Activated CD8-positive, alpha-beta T cell treated with anti-CD3 and anti-CD28 coated beads for 36 hours (primary cell): ENCODE data around the gene LARGE1. TPM values are rescaled to one million over a fixed set of nuclear protein-coding genes. Genes with fewer than 3 reads are reported as not detected.

ENCODE experiments used
- ATAC-seq: fragments of 200-7000 bp; cut with Tn5 transposase; one replicate; pipeline ENCODE4 v1.10.0; 2021; ENCODE audit warnings: mild to moderate bottlenecking, moderate library complexity
- CTCF ChIA-PET: fragments of 350-600 bp; sonication (Branson Sonifier 250); formaldehyde crosslinking; loops from one replicate; lab custom pipeline; 2021; ENCODE audit warnings: antibody characterized with exemption; lab: Charles Lee
- POLR2A ChIA-PET: fragments of 350-600 bp; sonication (Branson Sonifier 250); formaldehyde crosslinking; loops from one replicate; lab custom pipeline; 2021; ENCODE audit warnings: antibody characterized with exemption; lab: Charles Lee
- DNase-seq: peaks from one replicate; pipeline ENCODE4 v3.0.0-alpha.2; 2020
- H3K27ac Mint-ChIP-seq: one replicate; pipeline ENCODE4 v1.8.0; 2021; ENCODE audit warnings: mild to moderate bottlenecking, mixed read lengths
- H3K27me3 Mint-ChIP-seq: one replicate; pipeline ENCODE4 v1.8.0; 2021; ENCODE audit warnings: mixed read lengths
- H3K36me3 Mint-ChIP-seq: one replicate; pipeline ENCODE4 v1.8.0; 2021; ENCODE audit warnings: low read depth, mixed read lengths
- H3K4me1 Mint-ChIP-seq: one replicate; pipeline ENCODE4 v1.8.0; 2021; ENCODE audit warnings: low read depth, mixed read lengths
- H3K4me3 Mint-ChIP-seq: one replicate; pipeline ENCODE4 v1.8.0; 2021; ENCODE audit warnings: mild to moderate bottlenecking, moderate library complexity, mixed read lengths
- H3K9me3 Mint-ChIP-seq: one replicate; pipeline ENCODE4 v1.8.0; 2021; ENCODE audit warnings: mixed read lengths
- intact Hi-C: fragments of 100-400 bp; cut with micrococcal nuclease; formaldehyde crosslinking; loops from one replicate; pipeline ENCODE4 v1.10.0; 2022
- total RNA-seq, 2 experiments: library from RNA; stranded (reverse); gene quantifications; one replicate each; pipeline ENCODE4 v1.2.3, GENCODE V29; 2021
- TF ChIP-seq, protein P1 (sequence below): fragments of 200-600 bp; IDR thresholded peaks from one replicate; pipeline ENCODE4 v1.8.0; 2022; ENCODE audit warnings: antibody characterized with exemption, mild to moderate bottlenecking

Gene LARGE1
- total RNA-seq, 2 experiments from 2014 or later, result 0.31 to 0.32 TPM

DNA sequence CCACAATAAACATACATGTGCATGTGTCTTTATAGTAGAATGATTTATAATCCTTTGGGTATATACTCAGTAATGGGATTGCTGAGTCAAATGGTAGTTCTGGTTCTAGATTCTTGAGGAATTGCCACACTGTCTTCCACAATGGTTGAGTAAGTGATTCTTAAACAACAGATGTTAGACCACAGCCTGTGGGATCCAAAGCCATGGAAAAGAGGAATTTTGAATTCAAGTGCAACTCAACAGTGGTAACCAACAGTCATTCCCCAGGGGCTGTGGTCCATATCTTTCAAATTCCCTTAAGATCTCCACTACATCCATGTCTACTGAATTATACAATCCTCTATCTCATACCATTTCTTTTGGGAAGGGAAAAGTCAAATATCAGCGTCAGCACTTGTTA is 321.5 kb downstream of the LARGE1 start:
- Mint-ChIP-seq H3K4me3 (no peak overlapping the region), H3K9me3 (no peaks in the 10 kb centered on the region), H3K27me3 (peaks cover 2% of the 10 kb centered on the region), H3K36me3 (no peaks in the 10 kb centered on the region), H3K4me1 (no peaks in the 10 kb centered on the region), H3K27ac (no peak overlapping the region)
- intact Hi-C loops, result no loop called here
- ChIA-PET CTCF (no interaction called here), POLR2A (no interaction called here)
- TF ChIP-seq, protein P1, sequence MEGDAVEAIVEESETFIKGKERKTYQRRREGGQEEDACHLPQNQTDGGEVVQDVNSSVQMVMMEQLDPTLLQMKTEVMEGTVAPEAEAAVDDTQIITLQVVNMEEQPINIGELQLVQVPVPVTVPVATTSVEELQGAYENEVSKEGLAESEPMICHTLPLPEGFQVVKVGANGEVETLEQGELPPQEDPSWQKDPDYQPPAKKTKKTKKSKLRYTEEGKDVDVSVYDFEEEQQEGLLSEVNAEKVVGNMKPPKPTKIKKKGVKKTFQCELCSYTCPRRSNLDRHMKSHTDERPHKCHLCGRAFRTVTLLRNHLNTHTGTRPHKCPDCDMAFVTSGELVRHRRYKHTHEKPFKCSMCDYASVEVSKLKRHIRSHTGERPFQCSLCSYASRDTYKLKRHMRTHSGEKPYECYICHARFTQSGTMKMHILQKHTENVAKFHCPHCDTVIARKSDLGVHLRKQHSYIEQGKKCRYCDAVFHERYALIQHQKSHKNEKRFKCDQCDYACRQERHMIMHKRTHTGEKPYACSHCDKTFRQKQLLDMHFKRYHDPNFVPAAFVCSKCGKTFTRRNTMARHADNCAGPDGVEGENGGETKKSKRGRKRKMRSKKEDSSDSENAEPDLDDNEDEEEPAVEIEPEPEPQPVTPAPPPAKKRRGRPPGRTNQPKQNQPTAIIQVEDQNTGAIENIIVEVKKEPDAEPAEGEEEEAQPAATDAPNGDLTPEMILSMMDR, result no peak
- DNase-seq (no peak), ATAC-seq (no peak)

DNA sequence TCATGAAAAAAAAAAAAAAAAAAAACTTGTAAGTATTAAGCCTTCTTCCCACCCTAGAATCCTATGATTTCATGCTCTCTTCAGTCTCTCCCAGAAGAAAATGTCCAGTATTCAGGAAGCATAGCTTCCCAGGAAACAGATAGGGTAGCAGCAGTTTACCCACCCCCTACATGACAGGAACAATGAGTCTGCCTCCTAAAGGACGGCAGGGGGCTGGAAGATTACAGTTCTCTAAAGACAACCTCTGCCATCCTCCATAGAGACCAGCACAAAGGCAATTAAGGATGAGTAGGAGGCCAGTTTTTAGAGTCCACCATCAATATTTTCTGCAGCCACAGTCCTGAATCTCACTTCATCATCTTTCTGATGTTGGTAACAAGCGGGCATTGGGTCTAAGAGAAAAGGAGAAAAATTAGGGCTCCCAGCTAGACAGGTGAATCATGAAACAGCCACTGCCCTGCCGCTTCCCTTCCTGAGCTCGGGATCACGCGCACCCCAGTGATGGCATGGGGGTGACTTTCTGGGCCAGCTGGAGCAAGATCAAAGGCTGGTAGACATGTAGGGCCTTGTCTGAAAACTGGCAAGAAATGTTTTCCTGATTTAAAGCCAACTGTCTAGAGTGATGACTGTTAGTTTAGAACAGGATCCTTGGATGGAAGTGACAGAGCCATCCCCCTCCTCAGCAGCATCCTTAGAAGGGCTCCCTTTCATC is 322.8 kb downstream of the LARGE1 start:
- POLR2A ChIA-PET, result no interaction called here
- no peaks in the 10 kb centered on the region for H3K9me3 Mint-ChIP-seq
- no peaks in the 10 kb centered on the region for H3K4me1 Mint-ChIP-seq
- ATAC-seq (no peak), DNase-seq (no peak)
- CTCF ChIA-PET, result no interaction called here
- intact Hi-C loops, result no loop called here
- TF ChIP-seq, protein P1, result no peak
- no peak overlapping the region for H3K27ac Mint-ChIP-seq
- peaks cover 2% of the 10 kb centered on the region for H3K27me3 Mint-ChIP-seq
- H3K4me3 Mint-ChIP-seq, result no peak overlapping the region
- no peaks in the 10 kb centered on the region for H3K36me3 Mint-ChIP-seq

DNA sequence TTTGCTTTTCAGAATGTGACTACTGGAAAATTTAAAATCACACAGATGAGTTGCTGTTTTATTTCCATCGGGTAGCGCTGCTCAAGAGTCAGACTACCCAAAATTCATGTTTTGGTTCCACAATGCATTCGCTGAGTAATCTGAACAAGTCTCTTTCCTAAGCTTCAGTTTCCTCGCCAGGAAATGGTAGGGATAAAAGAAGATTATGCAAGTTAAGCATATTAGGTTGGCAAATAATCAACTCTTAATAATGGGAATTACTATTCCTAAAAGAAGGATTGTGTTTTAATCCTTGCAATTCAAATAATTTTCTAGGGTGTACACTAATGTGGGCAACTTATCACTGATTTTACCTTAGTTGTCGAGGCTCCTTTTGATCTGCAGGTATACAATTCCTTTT is 326.5 kb downstream of the LARGE1 start:
- ChIA-PET POLR2A (no interaction called here), CTCF (no interaction called here)
- intact Hi-C loops, result no loop called here
- DNase-seq, result no peak
- Mint-ChIP-seq H3K27ac (no peak overlapping the region), H3K27me3 (peaks cover 2% of the 10 kb centered on the region), H3K9me3 (peaks cover 1% of the 10 kb centered on the region), H3K36me3 (no peaks in the 10 kb centered on the region), H3K4me1 (no peaks in the 10 kb centered on the region), H3K4me3 (no peak overlapping the region)
- no peak for ATAC-seq
- TF ChIP-seq, protein P1, result no peak

DNA sequence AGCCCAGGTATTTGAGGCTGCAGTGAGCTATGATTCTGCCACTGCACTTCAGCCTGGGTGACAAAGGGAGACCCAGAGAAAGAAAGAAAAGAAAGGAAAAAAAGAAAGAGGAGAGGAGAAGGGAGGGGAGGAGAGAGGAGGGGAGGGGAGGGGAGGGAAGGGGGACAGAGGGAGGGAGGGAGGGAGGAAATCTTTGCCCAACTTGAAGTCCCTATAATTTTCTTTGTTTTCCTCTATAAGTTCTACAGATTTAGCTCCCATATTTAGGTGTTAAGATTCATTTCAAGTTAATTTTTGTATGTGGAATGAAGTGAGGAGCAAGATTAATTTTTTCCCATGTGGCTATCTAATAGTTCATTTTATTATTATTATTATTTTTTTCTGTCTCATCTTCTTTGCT is 328.3 kb downstream of the LARGE1 start:
- ChIA-PET POLR2A (interaction anchor here (0.7 kb wide), 1 partner anchor 26 kb away, joined by 3 read pairs; no protein-coding TSS in a partner anchor), CTCF (no interaction called here)
- no peak overlapping the region for H3K4me3 Mint-ChIP-seq
- TF ChIP-seq, protein P1, result no peak
- no peaks in the 10 kb centered on the region for H3K36me3 Mint-ChIP-seq
- no peaks in the 10 kb centered on the region for H3K4me1 Mint-ChIP-seq
- ATAC-seq (no peak), DNase-seq (no peak)
- intact Hi-C loops, result no loop called here
- H3K27me3 Mint-ChIP-seq, result no peaks in the 10 kb centered on the region
- no peak overlapping the region for H3K27ac Mint-ChIP-seq
- peaks cover 1% of the 10 kb centered on the region for H3K9me3 Mint-ChIP-seq

DNA sequence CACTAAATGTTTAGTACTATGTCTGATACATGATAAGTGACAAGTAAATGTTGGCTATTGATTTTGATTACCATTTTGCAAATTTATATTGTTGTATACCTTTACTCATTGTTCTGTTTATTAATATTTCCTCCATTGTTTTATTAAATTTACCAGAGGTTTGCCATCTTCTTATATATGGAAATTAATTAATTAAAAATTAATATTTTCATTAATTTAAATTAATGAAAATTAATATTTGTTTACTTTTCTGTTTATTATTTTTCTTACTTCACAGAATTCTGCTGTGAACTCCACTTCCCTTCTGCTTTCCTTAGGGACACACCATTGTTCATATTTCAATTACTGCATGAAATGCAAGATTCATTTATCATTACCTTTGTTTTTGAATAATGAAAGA is 331.0 kb downstream of the LARGE1 start:
- CTCF ChIA-PET, result no interaction called here
- Mint-ChIP-seq H3K27me3 (no peaks in the 10 kb centered on the region), H3K4me3 (no peak overlapping the region), H3K27ac (no peak overlapping the region), H3K4me1 (no peaks in the 10 kb centered on the region), H3K9me3 (peaks cover 1% of the 10 kb centered on the region), H3K36me3 (no peaks in the 10 kb centered on the region)
- DNase-seq, result no peak
- POLR2A ChIA-PET, result no interaction called here
- no peak for ATAC-seq
- TF ChIP-seq, protein P1, result no peak
- intact Hi-C loops, result no loop called here
